Epithelial cell of esophagus (primary cell): ENCODE measurements around the gene YAF2.
A peak's percentile ranks its signal among the peaks of the same experiment; 100 is the strongest.

Experiments used
- DNase-seq: peaks from one replicate; pipeline ENCODE4 v3.0.0; 2010; ENCODE audit warnings: low read depth
- H3K4me3 ChIP-seq: 2 replicates; pipeline ENCODE4 v1.5.1; 2011; ENCODE audit warnings: mild to moderate bottlenecking, low read length, control low read depth
- CTCF ChIP-seq: IDR thresholded peaks from 2 replicates; pipeline ENCODE4 v1.5.1; 2011; ENCODE audit warnings: low read depth, mild to moderate bottlenecking, low read length, control low read depth, inconsistent platforms; ENCODE audit not compliant: insufficient read depth; ENCODE audit errors: missing control alignments

YAF2 gene

GRCh38 chr12:42238240-42239140, at the start of gene YAF2:
Gene YAF2, minus strand, starts transcription at chr12:42238248. Its CDS starts 68 bp downstream, at chr12:42238180.
- DNase-seq = peak; percentile 91
- no peak for TF ChIP-seq CTCF
- peak within 1 kb of the TSS; percentile 67 for H3K4me3 ChIP-seq

GRCh38 chr12:42286741-42287140, 48.7 kb upstream of the YAF2 start:
- no peak for TF ChIP-seq CTCF
- no peak overlapping the region for H3K4me3 ChIP-seq
- no peak for DNase-seq

GRCh38 chr12:42285431-42285830, 47.4 kb upstream of the YAF2 start:
- no peak overlapping the region for H3K4me3 ChIP-seq
- DNase-seq = no peak
- TF ChIP-seq CTCF = no peak

- no peak for TF ChIP-seq CTCF
- DNase-seq = no peak
- no peak overlapping the region for H3K4me3 ChIP-seq
These were observed 46.8 kb upstream of the YAF2 start for GRCh38 chr12:42284876-42285275.

GRCh38 chr12:42284157-42284556, 46.1 kb upstream of the YAF2 start:
- no peak for DNase-seq
- H3K4me3 ChIP-seq = no peak overlapping the region
- no peak for TF ChIP-seq CTCF

GRCh38 chr12:42283739-42284138, 45.7 kb upstream of the YAF2 start:
- TF ChIP-seq CTCF = no peak
- no peak for DNase-seq
- no peak overlapping the region for H3K4me3 ChIP-seq

- H3K4me3 ChIP-seq = no peak overlapping the region
- TF ChIP-seq CTCF = no peak
- no peak for DNase-seq
These were observed 44.2 kb upstream of the YAF2 start for GRCh38 chr12:42282294-42282693.
